Measurements from ENCODE around the gene CCKAR.

DNA sequence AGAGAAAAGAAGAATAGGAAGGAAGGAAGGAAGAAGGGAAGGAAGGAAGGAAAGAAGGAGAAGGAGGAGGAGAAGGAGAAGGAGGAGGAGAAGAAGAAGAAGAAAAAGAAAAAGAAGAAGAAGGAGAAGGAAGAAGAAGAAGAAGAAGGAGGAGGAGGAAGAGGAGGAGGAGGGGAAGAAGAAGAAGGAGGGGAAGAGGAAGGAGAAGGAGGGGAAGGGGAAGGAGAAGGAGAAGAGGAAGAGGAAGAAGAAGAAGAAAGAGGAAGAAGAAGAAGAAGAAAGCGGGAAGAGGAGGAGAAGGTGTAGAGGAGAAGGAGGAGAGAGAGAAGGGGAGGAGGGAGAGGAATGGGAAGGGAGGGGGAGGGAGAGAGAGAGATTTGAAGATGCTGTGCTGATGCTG, 22.6 kb downstream of the CCKAR start:
- TF ChIP-seq POLR2A (IDR thresholded peaks at IDR 0.05): no peak
- TF ChIP-seq, protein P1, sequence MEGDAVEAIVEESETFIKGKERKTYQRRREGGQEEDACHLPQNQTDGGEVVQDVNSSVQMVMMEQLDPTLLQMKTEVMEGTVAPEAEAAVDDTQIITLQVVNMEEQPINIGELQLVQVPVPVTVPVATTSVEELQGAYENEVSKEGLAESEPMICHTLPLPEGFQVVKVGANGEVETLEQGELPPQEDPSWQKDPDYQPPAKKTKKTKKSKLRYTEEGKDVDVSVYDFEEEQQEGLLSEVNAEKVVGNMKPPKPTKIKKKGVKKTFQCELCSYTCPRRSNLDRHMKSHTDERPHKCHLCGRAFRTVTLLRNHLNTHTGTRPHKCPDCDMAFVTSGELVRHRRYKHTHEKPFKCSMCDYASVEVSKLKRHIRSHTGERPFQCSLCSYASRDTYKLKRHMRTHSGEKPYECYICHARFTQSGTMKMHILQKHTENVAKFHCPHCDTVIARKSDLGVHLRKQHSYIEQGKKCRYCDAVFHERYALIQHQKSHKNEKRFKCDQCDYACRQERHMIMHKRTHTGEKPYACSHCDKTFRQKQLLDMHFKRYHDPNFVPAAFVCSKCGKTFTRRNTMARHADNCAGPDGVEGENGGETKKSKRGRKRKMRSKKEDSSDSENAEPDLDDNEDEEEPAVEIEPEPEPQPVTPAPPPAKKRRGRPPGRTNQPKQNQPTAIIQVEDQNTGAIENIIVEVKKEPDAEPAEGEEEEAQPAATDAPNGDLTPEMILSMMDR (IDR thresholded peaks at IDR 0.05): no peak

All from body of pancreas (tissue), 4 donors.